HG03342 (cell line): ENCODE results near the gene ADCY6.

Experiments
- ATAC-seq: cut with Tn5 transposase; IDR thresholded peaks from one replicate; pipeline ENCODE4 v1.9.1; 2021; ENCODE audit warnings: mild to moderate bottlenecking, moderate library complexity; ENCODE audit not compliant: unreplicated experiment

Gene ADCY6

DNA sequence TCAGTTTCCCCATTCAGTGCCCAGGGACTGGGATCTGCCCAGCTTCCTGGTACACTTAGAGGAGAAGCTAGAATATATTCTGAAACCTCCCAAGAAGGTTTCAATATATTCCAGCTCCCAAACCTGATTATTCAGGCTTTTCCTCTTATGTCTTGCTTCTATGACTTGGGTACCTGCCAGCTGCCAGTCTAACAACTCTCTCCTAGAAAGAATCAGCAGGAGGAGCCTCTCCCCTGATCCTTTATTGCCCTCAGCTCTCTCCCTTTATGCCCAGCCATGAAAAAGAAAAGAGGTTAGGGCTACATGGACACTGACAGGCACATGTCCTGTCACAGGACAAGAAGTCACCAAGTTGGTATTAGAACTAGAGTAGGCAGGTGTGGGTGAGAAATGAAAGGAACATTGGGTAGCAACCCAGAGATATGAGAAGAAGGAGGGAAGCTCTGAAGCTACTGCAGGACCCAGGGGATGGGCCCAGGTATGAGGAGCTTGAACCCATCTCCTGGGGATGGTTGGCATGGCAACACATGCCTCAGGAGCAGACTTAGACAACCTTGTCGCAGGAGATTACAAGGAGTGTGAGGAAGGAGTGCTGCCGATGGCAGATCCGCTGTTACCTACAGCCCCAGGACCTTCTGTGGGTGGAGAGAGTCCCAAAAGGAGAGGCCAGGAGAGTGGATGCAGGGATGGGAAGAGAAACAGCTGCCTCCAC lies 27.4 kb upstream of the ADCY6 start:
- no peak for ATAC-seq

- ATAC-seq, result peak; percentile 21
Observed at GRCh38 chr12:48815126-48816110, 26.5 kb upstream of the ADCY6 start.

DNA sequence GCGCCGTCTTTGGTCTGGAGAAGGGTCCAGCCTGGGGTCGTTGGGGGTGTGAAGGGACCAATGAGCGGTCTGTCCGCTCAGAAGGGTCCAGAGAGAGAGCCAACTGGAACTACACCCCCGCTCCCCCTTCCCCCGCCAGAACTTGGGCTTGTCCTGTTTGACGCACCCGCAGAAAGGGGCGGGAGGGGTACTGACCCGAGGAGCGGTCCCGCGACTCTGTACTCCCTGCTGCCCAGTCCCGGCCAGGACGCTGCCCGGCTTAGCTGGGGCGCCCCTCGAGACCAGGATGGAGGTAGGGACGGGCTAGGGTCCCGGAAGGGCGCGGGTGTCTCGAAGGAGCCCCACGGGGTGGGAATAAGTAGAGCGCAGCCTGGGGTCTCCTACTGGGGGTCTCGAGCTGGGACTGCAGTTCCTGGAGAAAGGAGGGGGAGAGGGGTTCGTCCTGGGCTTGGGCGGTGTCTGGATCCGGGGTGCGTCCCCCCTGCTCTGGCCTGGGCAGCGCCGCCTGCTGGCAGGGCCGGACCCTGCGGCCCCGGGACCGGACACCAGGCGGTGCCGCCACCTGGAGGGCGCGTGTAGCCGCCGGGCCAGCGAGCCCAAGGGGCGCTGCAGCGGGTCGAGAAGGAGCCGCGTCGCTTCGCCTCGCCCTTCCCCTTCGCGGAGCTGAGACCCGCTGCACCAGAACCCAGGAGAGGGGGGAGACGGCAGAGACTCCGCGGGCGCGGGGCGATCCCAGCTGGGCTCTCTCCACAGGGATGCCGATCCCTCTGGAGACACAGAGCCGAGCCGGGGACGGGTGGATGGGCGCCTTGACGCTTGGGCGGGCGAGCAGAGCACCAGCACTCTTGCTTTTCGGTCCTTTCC lies 25.6 kb upstream of the ADCY6 start:
- ATAC-seq, result peak; percentile 75

DNA sequence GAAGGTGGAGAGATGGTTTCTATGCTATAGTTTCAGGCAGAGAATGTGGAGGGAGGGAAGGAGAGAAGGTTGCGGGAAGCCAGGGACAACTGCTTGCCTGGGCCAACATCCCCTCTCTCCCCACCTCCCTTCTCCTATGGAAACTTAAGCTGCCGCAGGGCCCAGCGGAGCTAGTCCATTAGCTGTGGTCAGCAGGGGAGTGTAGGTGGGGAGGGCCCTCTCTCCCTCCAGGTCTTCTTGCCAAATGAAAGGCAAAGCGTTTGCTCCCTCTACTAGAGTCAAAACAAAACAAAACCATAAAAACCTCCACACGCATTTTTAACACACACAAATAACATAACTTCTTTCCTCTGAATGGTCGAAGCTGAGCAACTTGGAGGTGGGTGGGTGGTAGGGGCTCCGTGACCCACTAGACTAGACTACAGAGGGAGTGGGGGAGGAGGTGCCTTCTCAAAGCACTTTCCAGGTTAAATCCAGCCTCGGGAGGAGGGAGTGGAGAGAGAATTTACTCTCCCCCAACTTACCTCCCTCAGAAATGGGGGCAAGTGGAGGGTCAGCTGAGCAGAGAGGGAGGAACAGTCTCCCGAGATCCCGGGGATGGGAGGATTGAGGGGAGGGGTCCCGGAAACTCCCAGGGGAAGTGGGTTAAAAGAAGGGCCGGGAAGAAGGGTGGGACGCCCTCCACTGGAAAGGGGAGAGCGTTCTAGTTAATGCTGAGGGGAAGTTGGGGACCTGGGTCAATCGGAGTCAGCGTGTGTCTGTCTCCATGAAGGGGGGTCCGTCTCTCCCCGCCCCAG lies 24.8 kb upstream of the ADCY6 start:
- no peak for ATAC-seq

- ATAC-seq, result no peak
Observed at GRCh38 chr12:48812389-48812788, 23.5 kb upstream of the ADCY6 start.

- ATAC-seq, result no peak
Observed at GRCh38 chr12:48811437-48812090, 22.7 kb upstream of the ADCY6 start.

- no peak for ATAC-seq
Observed at GRCh38 chr12:48810903-48811431, 22.1 kb upstream of the ADCY6 start.

DNA sequence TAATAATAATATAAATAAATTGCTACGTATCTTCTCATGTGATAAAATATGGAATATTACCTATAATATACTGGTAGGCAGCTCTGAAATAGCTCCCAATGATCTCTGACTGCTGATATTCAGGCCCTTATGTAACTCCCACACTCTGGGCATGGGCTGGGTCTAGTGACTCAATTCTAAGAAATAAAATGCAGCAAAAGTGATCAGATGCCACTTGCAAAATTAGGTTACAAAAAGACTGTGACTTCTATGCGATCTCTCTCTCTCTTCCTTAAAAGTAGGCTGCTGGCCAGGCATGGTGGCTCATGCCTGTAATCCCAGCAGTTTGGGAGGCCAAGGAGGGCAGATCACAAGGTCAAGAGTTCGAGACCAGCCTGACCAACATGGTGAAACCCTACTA lies 19.1 kb upstream of the ADCY6 start:
- no peak for ATAC-seq

DNA sequence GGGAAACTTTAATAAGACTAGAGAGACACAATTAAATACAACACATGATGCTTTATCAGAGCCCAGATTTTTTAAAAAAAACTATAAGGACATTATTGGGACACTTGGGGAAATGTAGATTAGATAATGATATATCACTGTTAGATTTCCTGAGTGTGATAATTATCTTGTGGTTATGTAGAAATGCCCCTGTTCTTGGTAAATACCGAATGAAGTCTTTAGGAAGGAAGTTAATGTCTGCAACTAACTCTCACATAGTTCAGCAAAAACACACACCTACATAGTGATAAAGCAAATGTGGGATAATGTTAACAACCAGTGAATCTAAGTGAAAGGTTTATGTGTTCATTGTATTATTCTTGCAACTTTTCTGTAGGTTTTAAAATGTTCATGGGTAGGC lies 14.8 kb upstream of the ADCY6 start:
- ATAC-seq, result no peak

DNA sequence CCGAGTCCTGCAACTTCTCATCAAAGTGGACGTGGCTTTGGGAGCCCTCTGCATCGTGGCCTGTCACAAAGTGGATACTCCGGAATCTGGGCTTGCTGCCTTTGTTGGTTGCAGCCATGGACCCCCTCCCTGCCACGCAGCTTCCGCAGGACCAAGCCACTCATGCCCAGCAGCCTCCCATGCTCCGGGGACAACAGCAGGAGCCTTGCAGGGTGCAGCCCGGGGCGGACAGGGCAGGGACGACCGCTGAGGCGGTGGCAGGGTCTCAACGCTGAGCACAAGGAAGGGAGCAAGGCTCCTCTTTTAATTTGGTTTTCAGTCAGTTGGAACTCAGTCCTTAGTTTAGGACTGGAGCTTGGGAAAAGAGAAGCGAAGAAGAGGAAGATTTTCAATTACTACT lies 12.1 kb upstream of the ADCY6 start:
- no peak for ATAC-seq

- no peak for ATAC-seq
Observed at GRCh38 chr12:48800457-48800856, 11.6 kb upstream of the ADCY6 start.

DNA sequence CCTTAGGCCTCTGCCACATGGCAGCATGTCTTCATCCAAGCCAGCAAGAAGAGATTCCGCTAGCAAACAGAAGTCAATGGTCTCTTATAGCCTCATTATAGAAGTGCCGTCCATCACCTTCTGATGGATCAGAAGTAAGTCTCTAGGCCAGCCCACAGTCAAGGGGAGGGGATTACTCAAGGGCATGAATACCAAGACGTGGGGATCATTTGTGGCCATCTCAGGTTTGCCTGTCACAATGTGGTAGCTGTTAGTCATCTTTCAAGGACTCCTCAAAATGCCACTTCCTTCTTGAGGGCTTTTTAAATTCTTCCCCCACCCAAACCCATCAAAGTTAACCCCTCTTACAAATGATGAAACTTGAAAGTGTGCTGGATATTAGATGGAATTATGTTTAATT lies 8.1 kb upstream of the ADCY6 start:
- no peak for ATAC-seq

GRCh38 chr12:48795550-48796455 lies 6.9 kb upstream of the ADCY6 start:
- peak; percentile 47 for ATAC-seq

GRCh38 chr12:48794870-48795269 lies 6.0 kb upstream of the ADCY6 start:
- ATAC-seq, result no peak

DNA sequence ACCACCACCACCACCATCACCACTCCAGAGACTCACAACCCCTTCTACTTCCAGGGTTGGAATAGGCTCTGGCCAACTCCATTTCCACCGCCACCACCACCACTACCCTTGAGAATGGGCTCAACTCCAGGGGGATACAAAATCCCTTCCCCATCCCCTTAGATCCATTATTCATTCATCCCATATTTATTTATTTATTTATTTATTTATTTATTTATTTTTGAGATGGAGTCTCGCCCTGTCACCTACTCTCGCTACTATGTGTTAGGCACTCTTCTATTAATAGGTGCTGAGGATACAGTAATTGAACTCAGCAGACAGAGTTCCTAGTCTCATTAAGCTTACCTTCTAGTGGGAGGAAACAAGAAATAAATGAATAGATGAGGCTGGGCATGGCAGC lies 4.8 kb upstream of the ADCY6 start:
- ATAC-seq, result no peak

DNA sequence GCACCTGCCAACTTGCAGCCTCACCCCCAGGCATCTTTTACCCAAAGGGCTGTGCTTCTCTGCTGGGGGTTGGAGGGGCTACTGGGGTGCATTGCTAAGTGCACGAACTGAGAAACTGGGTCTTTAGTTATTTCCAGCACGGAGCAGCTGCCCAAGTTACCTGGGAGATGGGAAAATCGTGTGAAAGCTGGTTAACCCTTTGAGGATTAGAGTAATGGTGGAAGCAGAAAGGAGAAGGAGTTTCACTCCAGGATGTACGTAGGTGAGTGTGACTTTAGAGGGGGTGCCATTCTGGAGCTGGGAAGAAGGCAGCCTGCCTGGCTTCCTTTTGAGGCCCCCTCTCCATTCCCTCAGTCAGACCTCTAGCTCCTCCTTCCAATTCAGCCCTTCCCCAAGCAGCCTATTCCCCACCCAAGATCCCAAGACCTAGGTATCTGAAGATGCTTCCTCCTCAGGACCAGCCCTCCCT lies 1.0 kb upstream of the ADCY6 start:
- no peak for ATAC-seq

DNA sequence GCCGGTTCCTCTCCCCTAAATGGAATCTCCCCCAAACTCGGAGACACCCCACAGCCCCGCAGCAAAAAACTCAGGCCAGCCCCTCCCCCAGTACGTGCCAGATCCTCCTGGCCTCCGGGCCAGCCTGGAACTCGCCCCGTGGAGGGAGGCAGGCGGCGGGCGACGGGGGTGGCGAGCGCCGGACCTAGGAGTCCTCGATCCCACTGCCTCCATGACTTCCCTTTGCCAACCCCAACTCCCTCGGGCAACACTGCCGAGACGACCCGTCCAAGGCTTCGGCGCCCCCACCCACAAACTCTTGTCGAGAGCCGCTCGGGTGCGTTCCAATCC lies 400 bp downstream of the ADCY6 start:
- ATAC-seq, result no peak

- no peak for ATAC-seq
Observed at GRCh38 chr12:48787791-48788523, 932 bp downstream of the ADCY6 start.
